CD4-positive, alpha-beta T cell treated with Interleukin-15 for 4 hours (primary cell): Measurements from ENCODE around the gene FAM78A.
A peak's percentile ranks its signal among the peaks of the same experiment; 100 is the strongest.
"Not testable (repeated sequence)": the region's sequence is repeated elsewhere in the genome, so short reads cannot be mapped to it uniquely, and the experiment has no call there.

ENCODE experiments used
- DNase-seq: peaks from one replicate; pipeline ENCODE4 v3.0.0-alpha.2; 2020; ENCODE audit warnings: low spot score

Gene FAM78A

GRCh38 chr9:131263033-131263343 is 13.3 kb downstream of the FAM78A start:
- not testable (repeated sequence) for DNase-seq

GRCh38 chr9:131262327-131263032 is 13.8 kb downstream of the FAM78A start:
- DNase-seq = no peak

DNA sequence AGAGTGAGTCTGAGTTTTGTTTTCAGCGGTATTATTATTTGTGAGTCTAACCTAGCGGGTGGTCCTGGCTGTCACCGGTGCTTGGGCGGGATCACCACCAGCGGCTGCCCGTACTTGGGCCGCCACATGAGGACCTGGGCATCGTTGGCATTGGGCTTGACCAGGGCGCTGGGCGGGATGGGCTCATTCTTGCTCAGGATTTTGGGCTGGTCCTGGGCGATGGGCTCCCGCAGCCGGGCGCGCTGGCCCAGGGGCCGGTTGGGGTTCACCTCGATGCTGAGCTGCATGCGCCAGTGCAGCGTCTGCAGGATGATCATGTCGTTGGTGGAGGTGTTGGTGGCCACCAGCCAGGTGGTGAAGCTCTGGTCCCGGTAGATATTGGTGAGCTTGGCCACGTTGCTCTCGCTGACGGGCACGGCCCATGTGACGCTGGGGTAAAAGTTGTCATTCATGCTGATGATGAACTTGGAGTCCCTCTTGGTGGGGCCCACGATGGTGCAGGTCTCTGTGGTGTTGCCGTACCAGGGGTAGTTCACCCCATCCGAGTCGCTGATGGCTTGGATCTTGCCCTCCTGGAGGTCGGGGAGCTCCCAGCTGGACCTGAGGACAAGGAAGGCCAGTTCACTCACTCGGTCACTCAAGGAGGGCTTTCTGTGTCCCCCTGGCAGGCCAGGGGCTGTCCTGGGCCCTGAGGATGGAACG is 15.4 kb downstream of the FAM78A start:
- no peak for DNase-seq

DNA sequence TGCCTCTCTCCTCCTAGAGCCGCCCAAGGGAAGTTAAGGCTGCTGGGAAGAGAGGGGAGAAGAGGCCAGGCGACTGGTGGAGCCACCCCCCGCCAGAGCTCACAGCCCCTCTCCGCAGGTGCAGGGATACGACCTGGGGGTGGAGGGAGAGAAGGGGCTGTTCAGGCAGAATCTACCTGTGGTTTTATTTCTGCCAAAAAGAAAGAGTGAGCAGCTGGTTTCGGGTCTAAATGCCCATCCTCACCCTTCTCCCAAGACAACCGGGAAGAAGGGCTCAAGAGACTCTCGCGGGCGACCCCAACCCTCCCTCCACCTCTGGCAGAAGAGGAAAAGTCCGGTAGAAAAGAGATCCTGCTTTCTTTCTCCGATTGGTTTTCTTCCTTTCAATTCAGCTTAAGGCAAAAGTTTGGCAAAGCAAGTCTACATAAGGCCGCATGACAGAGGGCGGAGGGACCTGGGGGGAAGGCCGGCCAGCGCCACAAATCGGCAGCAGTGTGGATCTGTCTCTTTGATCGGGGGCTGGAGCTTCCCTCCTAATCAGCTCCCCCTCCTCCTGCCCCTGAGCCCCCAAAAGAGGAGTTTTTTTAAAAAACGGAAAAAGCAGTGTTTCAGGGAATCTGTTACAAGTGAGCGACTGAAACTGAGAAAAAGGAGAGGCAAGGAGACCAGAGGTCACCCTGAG is 16.3 kb downstream of the FAM78A start:
- DNase-seq = no peak

DNA sequence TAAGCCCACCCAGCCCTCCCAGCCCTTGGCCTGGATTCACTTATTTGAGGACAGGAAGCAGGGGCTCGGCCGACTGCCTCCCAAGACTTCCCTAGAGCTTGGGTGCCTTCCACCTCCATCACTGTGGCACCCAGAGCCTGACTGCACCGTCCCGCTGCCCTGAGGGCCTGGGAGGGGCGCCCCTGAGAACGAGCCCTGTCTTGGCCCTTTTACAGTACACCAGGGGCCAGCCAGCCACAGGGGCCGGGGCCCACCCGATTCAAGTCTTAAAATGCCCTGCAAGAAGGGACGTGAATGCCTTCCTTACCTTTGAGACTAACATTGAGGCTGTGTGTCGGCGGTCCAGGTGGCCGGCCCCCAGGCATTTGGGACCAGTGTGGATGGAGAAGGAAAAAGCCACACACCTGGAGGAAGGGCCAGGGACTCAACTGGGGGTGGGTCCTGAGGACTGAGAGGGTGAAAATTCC is 16.8 kb downstream of the FAM78A start:
- DNase-seq = no peak

- no peak for DNase-seq
These were observed 17.4 kb downstream of the FAM78A start for GRCh38 chr9:131258698-131259431.

DNA sequence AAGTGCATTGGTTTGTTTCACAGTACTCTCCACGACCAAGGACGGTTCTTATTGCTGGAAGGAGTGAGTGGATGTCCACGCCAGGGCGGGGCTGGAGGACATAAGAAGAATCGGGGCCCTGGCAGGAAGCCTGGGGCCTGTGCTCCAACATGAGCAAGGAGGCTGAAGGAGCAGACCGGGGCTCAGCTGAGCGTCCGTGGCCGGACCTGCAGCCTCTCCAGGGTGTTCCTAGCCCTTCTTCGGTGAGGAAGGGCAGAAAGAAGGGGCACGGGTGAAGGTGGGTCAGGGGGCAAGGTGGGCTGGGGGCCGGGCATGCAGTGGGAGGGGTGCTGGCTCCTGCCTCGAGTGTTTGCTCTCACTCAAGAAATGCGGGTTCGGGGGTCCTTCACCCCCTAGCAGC is 18.1 kb downstream of the FAM78A start:
- no peak for DNase-seq

- no peak for DNase-seq
These were observed 18.9 kb downstream of the FAM78A start for GRCh38 chr9:131257266-131258025.

DNA sequence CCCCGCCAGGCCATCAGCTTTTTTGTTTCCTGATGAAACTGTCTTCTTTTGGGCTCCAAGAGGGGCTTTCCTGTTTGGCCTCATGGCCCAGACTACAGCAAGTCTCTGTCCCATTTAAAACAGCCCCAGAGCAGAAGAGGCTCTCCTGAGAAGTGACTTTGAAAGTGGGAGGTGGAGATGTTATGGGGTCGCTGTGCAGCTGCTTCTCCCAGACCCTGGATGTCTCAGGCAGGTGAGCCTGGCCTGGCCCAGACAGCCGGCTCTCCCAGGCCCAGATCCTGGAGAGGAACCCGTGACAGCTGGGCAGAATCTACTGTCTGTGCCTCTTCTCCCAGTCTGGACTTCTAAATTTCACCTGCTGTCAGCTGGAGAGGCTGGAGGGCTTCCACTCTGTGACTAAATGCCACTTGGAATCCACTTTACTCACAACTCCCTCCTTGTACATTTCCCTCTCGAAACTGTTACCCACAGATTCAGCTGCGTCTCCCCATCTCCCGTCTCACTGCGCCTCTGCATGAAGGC is 20.6 kb downstream of the FAM78A start:
- DNase-seq = no peak

GRCh38 chr9:131254626-131255025 is 21.7 kb downstream of the FAM78A start:
- DNase-seq = no peak

DNA sequence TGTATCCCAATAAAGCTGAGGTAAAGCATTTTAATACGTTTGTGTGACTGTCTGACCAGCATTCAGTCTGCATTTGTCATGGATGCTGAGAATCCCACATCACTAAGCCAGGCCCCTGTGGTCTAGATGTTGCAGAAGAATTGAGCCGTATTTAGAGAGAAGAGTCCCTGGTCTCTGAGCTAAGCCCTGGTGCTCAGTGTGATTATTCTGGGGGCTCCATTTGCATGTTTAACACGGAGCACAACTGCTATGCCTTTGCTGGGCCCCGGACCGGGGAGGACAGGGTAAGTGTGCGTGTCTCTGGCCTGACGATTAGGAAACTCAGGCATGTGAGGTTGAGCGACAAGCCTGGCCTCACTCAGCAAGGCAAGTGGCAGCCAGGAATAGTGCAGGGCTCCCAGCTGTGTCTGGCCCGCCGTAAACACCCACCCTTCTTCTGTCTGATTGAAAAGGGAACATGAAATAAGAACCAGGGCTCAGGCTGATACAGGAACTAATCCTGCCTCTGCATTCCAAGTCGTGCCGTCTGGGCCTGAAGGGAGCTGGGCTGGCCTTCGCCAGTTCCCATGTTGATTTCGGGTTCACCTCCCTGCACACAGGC is 22.3 kb downstream of the FAM78A start:
- DNase-seq = no peak

GRCh38 chr9:131252120-131252519 is 24.2 kb downstream of the FAM78A start:
- DNase-seq = no peak

GRCh38 chr9:131246618-131247017 is 29.7 kb downstream of the FAM78A start:
- no peak for DNase-seq

DNA sequence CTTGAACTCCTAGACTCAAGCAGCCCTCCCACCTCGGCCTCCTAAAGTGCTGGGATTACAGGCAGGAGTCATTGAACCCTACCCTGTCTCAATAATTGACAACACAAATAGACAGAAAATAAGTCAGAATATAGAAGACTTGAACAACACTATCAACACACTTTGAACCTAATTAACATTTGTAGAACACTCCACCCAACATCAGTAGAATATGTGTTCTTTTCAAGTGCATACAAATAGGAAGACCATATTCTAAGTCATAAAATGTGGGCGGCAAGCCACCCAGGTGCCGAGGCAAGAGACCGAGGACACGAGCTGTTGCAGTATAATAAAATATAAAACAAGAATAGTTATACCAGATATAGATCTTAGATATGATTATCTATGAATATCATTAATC is 32.0 kb downstream of the FAM78A start:
- not testable (repeated sequence) for DNase-seq

DNA sequence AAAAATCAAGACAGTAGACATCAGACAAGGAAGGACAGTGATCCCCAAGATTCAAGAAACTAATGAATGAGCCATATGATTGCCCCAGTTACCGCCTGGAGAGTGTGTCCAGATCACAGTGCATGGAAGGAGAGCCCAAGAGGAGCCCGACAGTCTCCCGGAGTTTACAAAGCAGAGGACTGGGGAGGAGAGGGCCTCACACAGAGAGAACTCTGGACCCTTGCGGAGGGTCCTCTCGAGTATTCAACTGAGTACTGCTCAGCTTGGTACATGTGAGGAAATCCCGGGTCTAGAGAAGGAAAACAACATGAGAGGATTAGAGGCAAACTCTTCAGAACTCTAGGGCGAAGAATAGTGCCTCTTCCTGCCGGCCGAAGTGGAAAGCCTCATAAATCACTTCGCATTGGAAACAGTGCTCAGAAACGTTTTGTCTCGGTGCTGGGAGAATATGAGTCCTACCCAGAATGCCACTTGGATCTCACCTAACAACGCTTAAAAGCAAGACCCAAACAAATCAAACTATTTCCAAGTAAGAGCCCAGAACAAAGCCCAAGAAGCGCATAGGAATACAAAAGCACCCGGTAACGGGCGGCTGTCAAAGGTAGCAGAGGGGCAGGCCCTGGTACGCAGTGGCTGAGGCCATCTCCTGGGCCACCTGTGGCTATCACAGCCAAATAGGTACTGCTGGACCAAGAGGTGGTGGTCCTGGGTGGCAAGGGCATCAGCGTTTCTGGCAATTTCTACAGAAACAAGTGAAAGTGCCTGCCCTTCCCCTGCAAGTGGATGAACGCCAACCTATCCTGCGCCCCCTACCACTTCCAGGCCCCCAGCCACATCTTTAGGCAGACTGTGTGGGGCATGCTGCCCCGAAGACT is 36.0 kb downstream of the FAM78A start:
- no peak for DNase-seq

GRCh38 chr9:131239161-131239975 is 36.9 kb downstream of the FAM78A start:
- DNase-seq = no peak

DNA sequence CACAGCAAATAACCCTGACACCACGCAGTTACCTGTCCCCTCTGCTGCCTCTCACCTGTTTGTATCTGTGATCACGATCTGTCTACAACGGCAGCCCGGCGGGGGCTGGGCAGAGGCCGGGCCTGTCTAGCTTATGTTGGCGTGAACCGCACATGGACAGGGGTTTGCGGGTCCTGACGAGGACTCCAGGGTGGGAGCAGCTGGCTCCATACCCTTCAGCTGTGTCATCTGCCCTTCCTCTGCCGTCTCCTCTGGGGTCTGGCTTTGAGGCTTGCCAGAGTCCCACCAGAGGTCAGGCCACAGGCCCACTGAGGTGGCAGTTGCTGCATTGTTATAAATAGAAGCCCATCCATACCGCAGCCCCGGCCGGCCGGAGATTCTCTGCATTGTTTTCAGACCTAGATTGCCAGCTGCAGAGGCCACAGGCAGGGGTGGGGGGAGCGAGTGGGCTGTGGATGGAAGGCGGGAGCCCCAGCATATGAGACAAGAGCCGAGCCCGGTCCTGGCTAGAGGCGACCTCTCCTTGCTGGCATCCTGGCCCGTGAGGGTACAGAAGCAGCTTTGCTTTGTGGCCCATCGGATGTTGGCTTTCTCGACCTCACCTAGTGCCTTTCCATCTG is 37.8 kb downstream of the FAM78A start:
- DNase-seq = no peak

- DNase-seq = peak; percentile 88
These were observed 38.3 kb downstream of the FAM78A start for GRCh38 chr9:131237931-131238401.

GRCh38 chr9:131237291-131237690 is 39.0 kb downstream of the FAM78A start:
- no peak for DNase-seq
